Epithelial cell of prostate (primary cell): Measurements from ENCODE around the gene PAPOLA.
A peak's percentile ranks its signal among the peaks of the same experiment; 100 is the strongest.
"Not testable (repeated sequence)": the region's sequence is repeated elsewhere in the genome, so short reads cannot be mapped to it uniquely, and the experiment has no call there.

Experiments
- DNase-seq: peaks from one replicate; pipeline ENCODE4 v3.0.0-alpha.2; 2011; ENCODE audit warnings: low read depth, low spot score
- H3K27ac ChIP-seq: fragments of 450-650 bp; 2 replicates; pipeline ENCODE4 v1.5.1; 2017; ENCODE audit warnings: mild to moderate bottlenecking

The PAPOLA gene

DNA sequence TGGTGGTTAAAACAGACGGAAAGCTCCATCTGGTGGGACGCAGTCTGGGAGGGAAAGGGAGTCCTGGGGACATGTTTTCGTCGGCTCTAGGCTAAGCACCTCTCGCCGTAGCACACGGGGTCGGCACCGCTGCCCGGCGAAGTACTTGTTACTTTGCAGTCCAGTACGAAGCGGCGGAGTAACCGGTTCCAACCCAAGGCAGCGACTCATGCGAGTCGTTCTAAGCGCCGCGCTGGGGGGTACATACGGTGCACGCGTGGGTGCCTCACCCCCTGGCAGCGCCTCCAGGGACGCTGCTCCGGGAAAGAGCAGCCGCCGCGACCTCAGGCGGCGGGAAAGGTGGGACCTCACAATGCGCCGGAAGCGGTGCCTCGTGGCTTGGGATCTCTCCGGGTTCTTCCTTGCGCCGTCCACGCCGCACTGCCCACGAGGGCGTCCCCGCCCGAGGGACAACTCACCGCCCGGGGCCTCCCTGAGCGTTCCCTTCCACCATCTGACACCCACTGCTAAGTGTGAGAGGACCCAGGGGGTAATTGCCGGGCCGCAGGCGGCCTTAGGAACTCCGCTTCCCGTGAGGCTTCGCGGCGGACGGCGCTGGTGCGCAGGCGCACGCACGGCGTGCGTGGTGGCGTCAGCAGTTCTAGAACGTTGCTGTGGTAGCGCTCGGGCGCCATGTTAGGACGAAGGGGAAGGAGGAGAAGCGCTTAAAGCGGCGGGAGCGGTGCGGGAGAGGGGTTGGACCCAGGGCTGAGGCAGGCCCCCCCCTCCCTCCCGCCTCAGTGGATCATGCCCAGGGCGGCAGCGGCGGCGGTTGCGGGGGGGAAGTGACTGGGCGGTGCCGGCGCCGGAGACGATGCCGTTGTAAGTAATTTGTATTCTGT, at the start of gene PAPOLA:
PAPOLA (plus strand) TSS at position 643 of the 881 bp plus-strand sequence; CDS start at position 854, 211 bp downstream.
- DNase-seq, result peak; percentile 71
- peak within 1 kb of the TSS; percentile 73 for H3K27ac ChIP-seq

DNA sequence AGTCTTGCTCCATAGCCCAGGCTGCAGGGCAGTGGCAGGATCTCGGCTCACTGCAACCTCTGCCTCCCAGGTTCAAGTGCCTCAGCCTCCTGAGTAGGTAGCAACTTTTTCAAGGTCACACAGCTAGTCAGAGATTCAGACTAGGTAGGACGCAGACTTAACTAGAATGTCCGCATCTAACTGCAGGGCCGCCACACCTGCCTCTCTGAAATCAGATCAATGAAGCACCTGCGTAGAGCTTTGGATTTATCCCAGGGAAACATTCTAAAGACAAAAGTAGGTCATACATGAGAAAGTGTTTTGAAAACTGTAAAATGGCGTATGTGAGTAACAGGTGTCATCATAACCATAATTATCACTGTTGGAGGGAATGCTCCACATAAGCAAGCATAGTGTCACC, 49.5 kb upstream of the PAPOLA start:
- no peak for DNase-seq
- no peak overlapping the region for H3K27ac ChIP-seq

DNA sequence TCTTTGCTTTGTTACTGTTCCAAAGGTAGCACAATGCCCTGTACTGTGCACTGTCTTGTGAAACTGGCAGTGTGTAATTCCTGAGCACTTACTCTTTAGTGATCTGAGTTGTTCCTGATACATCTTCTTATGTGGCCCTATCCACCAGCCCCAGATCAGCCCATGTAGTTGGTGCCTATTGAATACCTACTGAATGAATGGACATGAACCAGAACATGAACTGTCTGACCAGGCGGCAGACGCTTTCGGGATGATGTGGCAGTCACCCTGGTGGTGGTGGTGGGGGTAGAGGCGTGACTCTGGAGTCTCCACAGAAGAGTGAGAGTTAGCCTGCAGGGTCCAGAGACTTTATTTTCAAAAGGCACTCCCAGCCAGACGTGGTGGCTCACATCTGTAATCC, 46.6 kb upstream of the PAPOLA start:
- DNase-seq, result no peak
- no peak overlapping the region for H3K27ac ChIP-seq

DNA sequence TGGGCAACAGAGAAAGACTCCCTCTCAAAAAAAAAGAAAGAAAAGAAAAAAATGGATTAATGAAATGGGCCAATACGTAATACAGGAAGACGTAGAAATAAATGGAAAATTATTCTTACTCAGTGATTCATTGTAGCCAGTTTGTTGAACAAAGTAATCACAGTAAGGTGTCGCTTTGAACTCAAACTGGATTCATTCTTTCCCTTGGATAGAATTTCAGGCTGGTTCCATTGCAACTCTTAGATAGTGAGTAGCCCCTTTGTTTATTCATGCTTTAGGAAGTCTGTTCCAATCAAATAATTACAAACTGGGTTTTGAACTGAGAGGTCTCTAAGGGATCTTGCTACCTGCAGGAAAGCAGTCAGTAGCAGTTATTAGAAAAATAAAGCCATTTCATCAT, 42.3 kb upstream of the PAPOLA start:
- DNase-seq, result no peak
- no peak overlapping the region for H3K27ac ChIP-seq

- DNase-seq, result no peak
- no peak overlapping the region for H3K27ac ChIP-seq
Measured at GRCh38 chr14:96461950-96462798, 40.0 kb upstream of the PAPOLA start.

GRCh38 chr14:96464136-96464535, 38.0 kb upstream of the PAPOLA start:
- no peak overlapping the region for H3K27ac ChIP-seq
- no peak for DNase-seq

DNA sequence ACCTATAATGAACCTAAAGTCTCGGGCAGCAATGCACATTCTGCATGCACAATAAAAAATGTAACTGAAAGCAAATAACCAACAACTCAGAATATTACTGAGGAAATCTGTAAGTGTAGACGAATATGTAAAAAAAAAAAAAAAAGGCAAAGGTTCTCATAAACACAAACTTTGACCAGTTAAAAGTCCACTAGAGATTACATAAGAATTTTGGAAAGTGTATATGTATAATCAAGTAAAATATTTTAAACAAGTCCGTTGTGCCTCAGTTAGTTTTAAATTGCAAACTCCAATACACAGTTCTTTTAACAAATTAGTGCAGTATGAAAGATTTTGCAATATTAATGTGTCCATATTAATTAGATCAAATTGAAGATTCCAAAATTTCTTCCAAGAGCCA, 35.3 kb upstream of the PAPOLA start:
- no peak for DNase-seq
- H3K27ac ChIP-seq, result no peak overlapping the region

GRCh38 chr14:96470331-96470730, 31.9 kb upstream of the PAPOLA start:
- DNase-seq, result no peak
- H3K27ac ChIP-seq, result no peak overlapping the region

DNA sequence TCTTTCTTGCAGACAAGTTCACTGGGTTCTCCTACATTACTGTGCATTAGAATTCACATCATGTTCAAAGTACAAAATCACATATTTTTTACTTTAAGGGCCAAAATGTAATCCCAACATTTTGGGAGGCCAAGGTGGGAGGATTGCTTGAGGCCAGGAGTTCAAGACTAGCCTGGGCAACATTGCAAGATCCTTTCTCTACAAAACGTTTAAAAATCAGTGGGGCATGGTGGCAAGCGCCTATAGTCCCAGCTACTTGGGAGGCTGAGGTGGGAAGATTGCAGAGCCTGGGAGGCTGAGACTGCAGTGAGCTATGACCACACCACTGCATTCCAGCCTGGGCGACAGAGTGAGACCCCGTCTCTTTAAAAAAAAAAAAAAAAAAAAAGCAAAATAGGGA, 31.2 kb upstream of the PAPOLA start:
- DNase-seq, H3K27ac ChIP-seq: not testable (repeated sequence)

DNA sequence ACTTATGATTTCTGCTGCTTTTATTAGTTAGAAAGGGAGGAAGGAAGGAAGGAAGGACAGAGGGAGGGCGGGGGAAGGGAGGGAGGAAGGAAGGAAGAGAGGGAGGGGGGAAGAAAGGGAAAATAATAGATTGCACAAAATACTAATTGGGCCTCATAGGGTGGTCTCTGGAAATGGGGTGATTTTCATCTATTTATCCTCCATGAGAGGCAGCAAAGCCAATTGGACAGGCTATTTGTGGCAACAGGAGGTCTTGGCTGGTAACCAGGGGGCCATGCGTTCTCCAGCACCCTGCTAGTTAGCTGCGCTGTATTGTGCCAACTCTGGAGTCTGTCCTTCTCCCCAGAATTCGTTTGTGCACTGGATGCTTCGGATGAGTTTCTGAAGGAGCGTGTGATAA, 24.1 kb upstream of the PAPOLA start:
- no peak overlapping the region for H3K27ac ChIP-seq
- DNase-seq, result no peak

GRCh38 chr14:96479435-96480146, 22.6 kb upstream of the PAPOLA start:
- no peak overlapping the region for H3K27ac ChIP-seq
- DNase-seq, result no peak

GRCh38 chr14:96481731-96482314, 20.4 kb upstream of the PAPOLA start:
- no peak for DNase-seq
- no peak overlapping the region for H3K27ac ChIP-seq

DNA sequence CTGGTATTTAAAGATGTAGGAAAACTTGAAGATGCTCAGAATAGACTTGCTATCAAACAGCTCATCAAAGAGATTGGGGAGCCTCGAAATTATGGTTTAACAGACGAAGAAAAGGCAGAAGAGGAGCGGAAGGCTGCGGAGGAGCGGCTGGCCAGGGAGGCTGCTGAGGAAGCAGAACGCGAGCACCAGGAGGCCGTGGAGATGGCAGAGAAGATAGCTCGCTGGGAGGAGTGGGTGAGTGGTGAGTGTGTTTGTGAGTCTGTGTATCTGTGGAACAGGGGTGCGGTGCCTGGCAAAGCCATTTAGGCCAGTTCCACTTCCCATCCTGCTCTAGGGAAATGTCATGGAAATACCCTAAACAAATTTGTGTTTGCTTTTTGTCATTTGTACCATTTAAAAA, 19.2 kb upstream of the PAPOLA start:
- no peak for DNase-seq
- no peak overlapping the region for H3K27ac ChIP-seq

- H3K27ac ChIP-seq, result no peak overlapping the region
- no peak for DNase-seq
Measured at GRCh38 chr14:96484399-96484798, 17.8 kb upstream of the PAPOLA start.

- no peak for DNase-seq
- H3K27ac ChIP-seq, result no peak overlapping the region
Measured at GRCh38 chr14:96486705-96487104, 15.5 kb upstream of the PAPOLA start.

GRCh38 chr14:96489327-96489726, 12.9 kb upstream of the PAPOLA start:
- DNase-seq, result no peak
- no peak overlapping the region for H3K27ac ChIP-seq

DNA sequence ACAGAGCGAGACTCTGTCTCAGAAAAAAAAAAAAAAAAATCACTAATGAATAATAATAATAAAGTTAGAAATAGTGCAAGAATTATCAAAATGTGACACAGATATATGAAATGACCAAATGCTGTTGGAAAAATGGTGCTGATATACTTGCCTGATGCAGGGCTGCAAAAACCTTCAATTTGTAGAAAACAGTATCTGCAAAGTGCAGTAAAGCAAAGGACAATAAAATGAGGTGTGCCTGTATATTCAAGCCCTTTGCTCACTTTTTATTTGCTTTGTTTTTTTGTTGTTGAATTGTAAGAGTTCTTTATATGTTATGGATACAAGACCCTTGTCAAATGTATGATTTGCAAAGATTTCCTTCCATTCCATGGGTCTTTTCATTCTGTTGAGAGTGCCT, 9.0 kb upstream of the PAPOLA start:
- H3K27ac ChIP-seq, result no peak overlapping the region
- DNase-seq, result no peak

DNA sequence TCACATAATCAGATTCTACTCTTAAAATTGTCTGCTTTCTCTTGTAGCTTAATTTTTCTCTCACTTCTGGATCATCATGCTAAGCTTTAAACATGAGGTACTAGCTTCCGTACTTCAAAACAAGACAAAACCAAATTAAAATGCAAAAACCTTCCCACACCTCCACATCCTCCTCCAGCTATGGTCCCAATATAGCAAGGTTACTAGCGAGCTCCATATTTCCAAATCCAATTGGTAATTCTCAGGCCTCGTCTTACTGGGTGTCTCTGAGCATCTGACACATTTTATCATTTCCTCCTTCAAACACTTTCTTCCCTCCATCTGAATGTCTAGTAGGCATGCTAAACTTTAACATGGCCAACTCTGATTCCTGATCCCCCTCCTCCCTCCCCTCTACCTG, 7.9 kb upstream of the PAPOLA start:
- no peak for DNase-seq
- no peak overlapping the region for H3K27ac ChIP-seq

GRCh38 chr14:96497087-96497486, 5.1 kb upstream of the PAPOLA start:
- peak overlapping the region; percentile 22 for H3K27ac ChIP-seq
- peak; percentile 57 for DNase-seq

DNA sequence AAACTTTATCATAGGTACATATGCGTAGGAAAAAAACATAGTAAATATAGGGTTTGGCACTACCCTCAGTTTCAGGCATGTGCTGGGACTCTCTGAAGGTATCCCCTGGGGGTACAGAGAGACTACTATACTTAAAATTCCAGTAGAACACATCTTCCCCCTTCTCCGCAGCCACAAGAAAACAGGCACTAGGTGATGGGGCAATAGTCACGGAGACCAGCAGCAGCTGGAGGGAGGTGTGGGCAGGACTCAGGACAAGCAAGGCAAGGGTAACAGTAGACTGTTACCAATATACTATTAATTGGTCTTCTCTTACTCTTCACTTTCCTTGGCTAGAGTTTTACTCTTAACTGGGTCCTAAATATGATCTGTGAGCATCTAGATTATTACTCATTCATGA, 4.6 kb upstream of the PAPOLA start:
- no peak for DNase-seq
- H3K27ac ChIP-seq, result no peak overlapping the region
